Activated CD8-positive, alpha-beta memory T cell treated with anti-CD3 and anti-CD28 coated beads for 36 hours (primary cell): ENCODE measurements around the gene CAMK1D. TPM values are rescaled to one million over a fixed set of nuclear protein-coding genes. Genes with fewer than 3 reads are reported as not detected.
"Not testable (repeated sequence)": the region's sequence is repeated elsewhere in the genome, so short reads cannot be mapped to it uniquely, and the experiment has no call there.

Experiments used
- CTCF ChIA-PET: fragments of 350-600 bp; sonication (Branson Sonifier 250); formaldehyde crosslinking; loops from one replicate; lab custom pipeline; 2021; ENCODE audit warnings: antibody characterized with exemption; lab: Charles Lee
- POLR2A ChIA-PET: fragments of 350-600 bp; sonication (Branson Sonifier 250); formaldehyde crosslinking; loops from one replicate; lab custom pipeline; 2021; ENCODE audit warnings: antibody characterized with exemption; lab: Charles Lee
- total RNA-seq, 2 experiments: library from RNA; stranded (reverse); gene quantifications; one replicate each; pipeline ENCODE4 v1.2.3, GENCODE V29; 2021

The CAMK1D gene
- total RNA-seq, 2 experiments from 2014 or later: 8.7 to 11.4 TPM

DNA sequence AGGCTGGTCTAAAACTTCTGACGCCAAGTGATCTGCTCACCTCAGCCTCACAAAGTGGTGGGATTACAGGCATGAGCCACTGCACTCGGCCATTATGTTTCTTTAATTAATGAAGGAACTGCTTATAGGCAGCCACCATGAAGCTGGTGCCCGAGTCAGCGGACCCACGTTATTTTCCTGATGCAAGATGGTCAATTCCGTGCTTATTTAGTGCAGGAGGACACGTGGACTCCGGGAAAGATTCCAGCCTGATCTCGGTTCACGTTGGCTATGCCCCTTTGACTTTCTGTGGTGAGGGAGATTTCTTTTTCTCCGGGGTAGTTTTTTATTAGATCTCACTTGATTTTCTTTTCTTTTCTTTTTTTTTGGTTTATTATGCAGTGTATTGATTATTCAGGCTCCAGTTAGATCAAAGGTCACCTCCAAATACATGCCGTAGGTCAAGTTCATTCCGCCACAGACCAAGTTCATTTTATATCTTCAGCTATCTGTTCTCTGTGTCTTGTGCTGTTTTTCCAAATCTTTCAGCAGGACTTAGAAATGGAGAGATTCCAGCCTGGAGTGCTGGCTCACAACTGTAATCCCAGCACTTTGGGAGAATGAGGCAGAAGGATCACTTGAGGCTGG lies 8.3 kb downstream of the CAMK1D start:
- ChIA-PET CTCF (no interaction called here), POLR2A (interaction anchor here (0.6 kb wide), 1 partner anchor 75 kb away, joined by 4 read pairs; no protein-coding TSS in a partner anchor)

DNA sequence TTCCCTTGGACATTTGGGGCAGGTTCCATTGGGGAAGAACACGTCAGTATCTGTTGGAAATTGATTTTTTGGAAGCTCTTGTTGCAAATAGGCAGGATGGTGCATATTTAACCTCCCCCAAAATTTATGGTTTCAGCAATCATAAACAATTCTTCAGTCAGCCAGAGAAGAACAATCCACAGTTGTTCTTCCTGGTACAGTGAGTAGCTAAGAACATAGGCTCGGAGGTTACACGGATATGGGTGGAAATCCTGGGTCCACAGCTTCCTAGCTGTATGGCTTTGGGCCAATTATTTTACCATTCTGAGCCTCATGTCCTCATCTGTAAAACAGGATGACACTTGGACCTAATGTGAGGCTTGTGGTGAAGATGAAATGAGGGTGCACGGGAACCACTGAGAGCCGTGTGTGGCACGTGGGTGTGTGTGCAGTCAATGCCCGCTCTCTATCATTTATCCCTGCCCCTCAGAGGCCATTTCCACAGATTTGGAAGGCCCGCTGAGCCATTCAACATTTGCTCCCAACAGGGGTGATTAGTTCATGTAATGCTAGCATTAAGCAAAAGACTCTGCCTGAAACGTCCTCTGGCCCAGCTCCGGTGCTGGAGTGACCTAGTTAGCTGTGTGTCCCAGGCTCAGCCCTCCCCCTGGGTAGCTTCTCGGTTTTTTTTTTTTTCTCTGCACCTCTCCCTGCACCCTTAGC lies 9.7 kb downstream of the CAMK1D start:
- ChIA-PET POLR2A (interaction anchor here (0.6 kb wide), 1 partner anchor 364 kb away, joined by 6 read pairs; no protein-coding TSS in a partner anchor), CTCF (interaction anchor here (0.6 to 0.8 kb wide), 3 partner anchors 9 to 1649 kb away, joined by 3 to 4 read pairs (median 3); no protein-coding TSS in a partner anchor)

DNA sequence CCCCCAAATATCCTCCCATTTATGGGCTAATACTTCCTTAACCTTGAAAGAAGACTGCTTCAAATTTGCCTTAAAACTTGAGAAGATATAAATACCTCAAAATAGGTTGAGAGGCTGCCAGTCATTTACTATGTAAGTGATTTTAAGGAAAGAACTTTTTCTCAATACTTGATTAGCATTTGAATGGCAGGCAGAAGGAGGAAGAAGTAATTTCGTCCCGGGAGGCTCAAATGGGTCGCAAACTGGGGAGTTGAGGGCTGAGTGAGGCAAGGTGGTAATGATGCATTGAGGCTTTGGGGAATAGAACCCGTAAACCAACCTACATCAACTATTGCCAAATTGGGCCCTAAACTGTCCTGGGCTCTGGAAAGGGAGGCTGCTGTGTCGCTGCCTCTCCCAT lies 11.1 kb downstream of the CAMK1D start:
- ChIA-PET POLR2A (no interaction called here), CTCF (interaction anchor here (0.7 kb wide), 1 partner anchor 297 kb away, joined by 3 read pairs; no protein-coding TSS in a partner anchor)

DNA sequence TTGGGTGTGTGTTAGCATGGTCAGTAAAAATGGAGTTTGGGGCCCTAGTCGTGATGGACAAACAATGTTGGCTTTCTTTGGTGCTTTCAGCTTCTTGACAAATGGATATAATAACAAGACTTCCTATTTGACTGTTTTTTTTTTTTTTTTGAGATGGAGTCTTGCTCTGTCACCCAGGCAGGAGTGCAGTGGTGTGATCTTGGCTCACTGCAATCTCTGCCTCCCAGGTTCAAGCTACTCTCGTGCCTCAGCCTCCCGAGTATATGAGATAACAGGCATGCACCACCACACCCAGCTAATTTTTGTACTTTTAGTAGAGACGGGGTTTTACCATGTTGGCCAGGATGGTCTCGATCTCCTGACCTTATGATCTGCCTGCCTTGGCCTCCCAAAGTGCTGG lies 11.8 kb downstream of the CAMK1D start:
- POLR2A ChIA-PET: not testable (repeated sequence)
- CTCF ChIA-PET: interaction anchor here (0.7 kb wide), 1 partner anchor 296 kb away, joined by 3 read pairs; no protein-coding TSS in a partner anchor

DNA sequence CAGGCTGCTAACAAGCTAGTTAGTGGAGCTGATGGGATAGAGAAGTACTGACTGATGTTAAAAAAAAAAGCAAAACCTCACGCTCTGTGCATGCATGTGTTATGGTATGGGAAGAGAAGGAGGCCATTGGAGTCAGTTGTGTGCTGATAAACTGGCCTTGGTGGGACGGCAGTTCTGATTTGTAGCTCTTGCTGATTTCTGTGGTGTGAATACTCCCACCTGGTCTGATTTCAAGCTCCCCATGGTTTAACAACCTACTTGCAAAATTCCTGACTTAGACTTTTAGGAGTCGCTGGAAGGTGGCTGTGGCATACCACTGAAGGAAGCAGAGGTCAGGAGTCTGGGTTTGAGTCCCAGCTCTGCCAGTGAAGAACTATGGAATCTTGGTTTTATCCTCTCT lies 15.2 kb downstream of the CAMK1D start:
- ChIA-PET CTCF (interaction anchor here (0.7 to 1.5 kb wide), 4 partner anchors 55 to 346 kb away, joined by 3 to 4 read pairs (median 4); no protein-coding TSS in a partner anchor), POLR2A (no interaction called here)

DNA sequence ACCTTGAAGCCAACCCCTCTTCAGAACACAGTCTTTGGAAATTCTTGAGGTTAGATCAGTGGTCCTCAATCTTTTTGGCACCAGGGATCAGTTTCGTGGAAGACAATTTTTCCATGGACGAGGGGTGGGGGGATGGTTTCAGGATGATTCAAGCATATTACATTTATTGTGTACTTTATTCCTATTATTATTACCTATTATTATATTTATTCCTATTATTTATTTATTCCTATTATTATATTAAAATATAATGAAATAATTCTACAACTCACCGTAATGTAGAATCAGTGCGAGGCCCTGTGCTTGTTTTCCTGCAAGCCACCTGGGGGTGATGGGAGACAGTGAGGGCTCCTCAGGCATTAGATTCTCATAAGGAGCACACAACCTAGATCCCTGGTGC lies 17.9 kb downstream of the CAMK1D start:
- ChIA-PET CTCF (no interaction called here), POLR2A (no interaction called here)

DNA sequence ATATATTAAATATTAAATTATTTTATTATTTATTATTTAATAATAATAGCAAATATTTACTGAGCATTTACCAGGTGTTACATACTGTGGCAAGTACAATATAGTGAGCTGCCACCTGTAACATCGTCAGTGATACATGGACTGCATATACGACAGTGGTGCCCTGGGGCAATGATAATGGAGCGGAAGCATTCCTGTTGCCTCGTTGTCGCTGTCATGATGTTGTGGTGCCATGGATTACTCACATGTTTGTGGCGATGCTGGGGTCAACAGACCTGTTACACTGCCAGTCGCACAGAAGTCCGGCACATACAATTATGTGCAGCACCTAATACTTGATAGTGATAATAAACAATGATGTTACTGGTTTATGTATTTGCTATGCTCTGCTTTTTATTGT lies 20.6 kb downstream of the CAMK1D start:
- ChIA-PET POLR2A (no interaction called here), CTCF (interaction anchor here (1.4 kb wide), 1 partner anchor 48 kb away, joined by 4 read pairs; no protein-coding TSS in a partner anchor)

DNA sequence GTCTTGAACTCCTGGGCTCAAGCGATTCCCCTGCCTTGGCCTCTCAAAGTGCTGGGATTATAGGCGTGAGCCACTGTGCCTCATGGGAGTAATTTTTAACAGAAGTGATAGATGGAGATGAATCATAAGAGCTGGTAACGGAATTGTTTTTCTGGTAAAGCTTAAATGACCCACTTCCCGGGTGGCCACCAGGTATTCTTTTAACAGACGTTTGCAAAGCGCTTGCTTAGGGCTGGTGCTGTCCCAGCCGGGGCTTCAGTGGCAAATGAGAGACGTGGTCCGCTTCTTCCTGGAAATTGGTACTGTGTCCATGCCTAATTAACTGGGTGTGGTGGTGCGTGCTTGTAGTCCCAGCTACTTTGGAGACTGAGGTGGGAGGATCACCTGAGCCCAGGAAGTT lies 23.5 kb downstream of the CAMK1D start:
- CTCF ChIA-PET: no interaction called here
- POLR2A ChIA-PET: no interaction called here

DNA sequence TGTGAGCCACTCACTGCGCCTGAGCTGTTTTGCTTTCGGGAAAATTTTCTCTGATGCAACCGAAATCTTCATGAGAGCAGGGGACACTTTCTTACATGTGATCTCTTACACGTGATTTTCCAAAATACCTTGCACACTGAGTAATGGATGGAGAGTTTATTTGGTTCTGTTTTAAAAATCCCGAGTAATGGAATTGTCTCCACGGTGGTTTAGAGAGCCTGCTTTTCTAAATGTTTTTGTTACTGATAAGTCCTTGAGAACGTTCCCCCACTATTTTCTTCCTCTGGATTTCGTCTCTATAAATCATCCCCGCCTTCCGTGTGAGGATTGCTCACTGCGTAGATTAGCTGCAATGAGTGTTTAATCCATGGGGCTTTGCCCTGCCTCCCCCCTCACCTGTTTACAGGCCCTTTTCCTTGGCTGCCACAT lies 25.7 kb downstream of the CAMK1D start:
- ChIA-PET POLR2A (no interaction called here), CTCF (no interaction called here)

DNA sequence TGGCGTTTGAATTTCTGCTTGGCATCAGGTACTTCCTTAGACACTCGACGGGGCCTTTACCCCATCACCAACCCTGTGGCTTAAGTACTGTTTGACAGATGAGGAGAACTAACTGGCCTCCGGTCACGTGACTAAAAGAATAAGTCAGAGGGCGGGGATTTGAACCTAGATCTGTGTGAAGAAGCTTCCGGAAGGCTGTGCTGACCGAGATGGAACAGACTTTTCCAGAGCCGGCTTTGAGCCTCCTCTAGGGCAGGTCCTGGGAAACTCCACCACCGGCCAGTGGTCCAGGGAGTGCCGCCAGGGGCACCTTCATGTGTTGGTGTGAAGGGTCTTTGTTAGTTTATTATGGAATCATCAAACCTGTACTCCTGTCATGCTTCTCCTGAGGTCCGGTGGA lies 26.9 kb downstream of the CAMK1D start:
- CTCF ChIA-PET: no interaction called here
- POLR2A ChIA-PET: no interaction called here

DNA sequence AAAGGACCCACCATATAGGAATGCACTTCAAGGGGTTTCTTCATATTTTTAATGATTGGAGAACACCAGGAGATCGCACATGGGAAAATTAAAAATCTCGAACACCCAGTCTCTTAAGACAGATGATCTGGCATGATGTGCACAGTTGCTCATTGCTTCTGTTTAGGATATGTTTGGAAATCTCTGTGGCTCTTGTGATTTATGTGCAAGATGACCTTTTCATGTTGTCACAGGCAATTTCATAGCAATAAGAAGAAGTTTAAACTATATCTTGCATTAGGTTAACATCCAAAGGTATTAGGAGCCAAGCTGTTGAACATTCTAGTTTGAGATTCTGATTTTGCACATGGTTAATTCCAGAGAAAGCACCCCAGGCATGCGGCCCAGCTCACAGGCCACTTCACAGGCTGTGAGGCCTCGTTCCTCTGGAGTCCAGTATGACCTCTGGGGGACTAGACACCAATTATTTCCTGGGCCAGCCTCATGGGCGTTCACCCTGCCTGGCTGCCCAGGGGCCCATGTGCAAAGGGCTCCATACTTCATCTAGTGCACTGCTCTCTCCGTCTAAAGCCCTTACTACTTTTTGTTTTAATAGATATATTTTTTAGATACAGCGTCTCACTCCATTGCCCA lies 28.4 kb downstream of the CAMK1D start:
- POLR2A ChIA-PET: no interaction called here
- CTCF ChIA-PET: no interaction called here

DNA sequence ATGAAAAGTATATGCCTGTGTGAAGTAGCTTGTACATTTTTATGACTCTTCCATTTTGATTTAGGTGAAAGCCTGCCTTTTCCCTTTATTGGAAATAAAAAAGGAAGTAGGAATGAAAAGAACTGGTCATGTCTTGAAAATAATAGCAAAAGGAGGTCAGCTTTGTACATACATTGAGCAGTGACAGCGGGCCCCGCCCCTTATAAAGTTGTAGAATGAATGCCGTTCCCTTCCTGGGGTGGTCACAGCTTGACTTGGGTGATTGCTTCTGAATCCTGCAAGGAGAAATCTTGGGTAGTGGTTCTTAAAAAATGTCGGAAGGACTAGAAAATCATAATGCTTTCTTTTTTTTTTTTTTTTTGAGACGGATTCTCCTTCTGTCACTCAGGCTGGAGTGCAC lies 31.7 kb downstream of the CAMK1D start:
- ChIA-PET POLR2A (interaction anchor here (0.5 to 0.7 kb wide), 4 partner anchors 10 to 418 kb away, joined by 4 to 9 read pairs (median 6); no protein-coding TSS in a partner anchor), CTCF (no interaction called here)

DNA sequence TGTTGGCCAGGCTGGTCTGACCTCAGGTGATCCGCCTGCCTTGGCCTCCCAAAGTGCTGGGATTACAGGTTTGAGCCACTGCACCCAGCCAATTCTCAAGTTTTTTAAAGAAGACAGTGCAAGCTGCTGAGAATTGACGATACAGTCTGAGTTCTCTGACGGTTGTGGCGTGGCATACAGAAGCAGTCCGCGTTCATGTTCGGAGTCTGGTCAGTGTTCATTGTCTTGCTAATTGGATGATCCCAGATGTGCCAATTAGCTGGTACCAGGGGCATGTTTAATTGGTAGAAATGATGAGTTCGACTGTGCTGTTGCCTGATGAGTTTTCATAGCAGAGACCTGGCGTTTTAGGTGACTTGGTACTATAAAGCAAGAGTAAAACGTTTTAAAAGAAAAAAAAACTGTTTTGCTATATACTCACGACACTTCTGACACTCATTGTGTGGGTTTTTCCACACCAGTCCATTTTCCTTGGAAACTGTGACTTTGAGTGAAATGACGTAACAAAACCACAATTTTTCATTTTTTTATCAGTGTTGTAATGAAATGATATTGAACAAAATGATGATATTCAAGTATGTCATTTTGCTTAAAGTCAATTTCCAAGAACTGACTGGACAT lies 32.3 kb downstream of the CAMK1D start:
- ChIA-PET CTCF (interaction anchor here (1.0 to 1.1 kb wide), 2 partner anchors 23 to 36 kb away, joined by 3 read pairs; no protein-coding TSS in a partner anchor), POLR2A (interaction anchor here (0.5 kb wide), 1 partner anchor 416 kb away, joined by 4 read pairs; no protein-coding TSS in a partner anchor)

DNA sequence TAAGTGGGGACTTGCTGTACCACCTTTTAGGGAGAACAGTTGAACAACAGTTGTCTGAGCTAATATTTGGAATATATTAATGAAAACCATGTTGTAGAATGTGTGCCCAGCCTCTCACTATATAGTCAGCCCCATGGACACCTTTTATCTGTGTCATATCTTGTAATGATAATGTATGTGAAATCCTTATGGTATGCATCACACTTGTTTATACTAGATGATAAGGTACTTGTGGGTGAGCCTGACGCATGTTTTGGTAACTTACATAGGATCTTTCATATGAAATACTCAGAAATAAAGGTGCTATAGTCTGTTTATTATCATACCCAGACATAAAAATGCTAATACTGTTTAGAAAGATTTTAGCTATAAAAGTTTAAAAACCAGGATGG lies 32.8 kb downstream of the CAMK1D start:
- POLR2A ChIA-PET: interaction anchor here (1.0 kb wide), 1 partner anchor 16 kb away, joined by 3 read pairs; no protein-coding TSS in a partner anchor
- CTCF ChIA-PET: interaction anchor here (1.0 to 1.1 kb wide), 2 partner anchors 22 to 35 kb away, joined by 3 read pairs; no protein-coding TSS in a partner anchor

DNA sequence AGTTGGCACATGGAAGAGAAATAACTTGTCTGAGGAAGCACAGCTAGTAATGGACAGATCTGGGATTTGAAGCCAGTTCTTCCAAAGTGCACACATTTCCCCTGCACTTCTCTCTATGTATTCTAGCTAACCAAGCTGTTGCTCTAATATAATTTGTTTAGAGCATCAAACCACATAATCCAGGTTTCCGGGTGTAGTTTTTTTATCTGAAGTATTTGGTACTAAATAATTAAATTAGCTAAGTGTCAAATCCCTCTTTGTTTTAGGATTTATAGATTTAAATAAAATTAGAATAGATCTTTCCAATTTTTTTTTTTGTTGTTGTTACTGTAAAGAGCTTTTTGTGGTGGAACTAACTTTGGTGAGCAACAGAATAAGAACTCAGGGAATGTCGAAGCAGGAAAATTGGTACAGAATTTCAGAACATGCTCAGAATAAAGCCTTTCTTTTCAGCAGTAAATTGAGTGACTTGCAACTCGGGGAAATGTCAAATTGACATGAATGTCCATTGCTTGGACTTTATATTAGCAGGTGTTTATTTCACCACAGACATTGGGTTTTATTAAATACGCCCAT lies 33.7 kb downstream of the CAMK1D start:
- POLR2A ChIA-PET: interaction anchor here (0.6 to 1.0 kb wide), 2 partner anchors 17 to 36 kb away, joined by 3 to 5 read pairs; no protein-coding TSS in a partner anchor

DNA sequence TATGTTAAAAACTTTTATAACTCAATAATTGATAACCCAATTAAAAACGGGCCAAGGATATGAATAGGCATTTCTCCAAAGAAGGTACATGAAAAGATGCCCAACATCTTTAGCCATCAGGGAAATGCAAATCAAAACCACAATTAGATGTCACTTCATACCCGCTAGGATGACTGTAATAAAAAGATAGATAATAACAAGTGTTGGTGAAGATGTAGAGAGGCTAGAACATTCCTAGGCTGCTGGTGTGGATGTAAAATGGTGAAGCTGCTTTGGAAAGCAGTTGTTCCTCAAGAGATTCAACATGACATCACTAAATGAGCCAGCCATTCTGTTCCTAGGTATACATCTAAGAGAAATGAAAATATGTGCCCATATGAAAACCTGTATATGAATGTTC lies 35.6 kb downstream of the CAMK1D start:
- ChIA-PET POLR2A (no interaction called here), CTCF (no interaction called here)

More for the DNA sequence above, 33.7 kb downstream of the CAMK1D start:
- CTCF ChIA-PET: interaction anchor here (1.0 kb wide), 1 partner anchor 21 kb away, joined by 3 read pairs; no protein-coding TSS in a partner anchor

DNA sequence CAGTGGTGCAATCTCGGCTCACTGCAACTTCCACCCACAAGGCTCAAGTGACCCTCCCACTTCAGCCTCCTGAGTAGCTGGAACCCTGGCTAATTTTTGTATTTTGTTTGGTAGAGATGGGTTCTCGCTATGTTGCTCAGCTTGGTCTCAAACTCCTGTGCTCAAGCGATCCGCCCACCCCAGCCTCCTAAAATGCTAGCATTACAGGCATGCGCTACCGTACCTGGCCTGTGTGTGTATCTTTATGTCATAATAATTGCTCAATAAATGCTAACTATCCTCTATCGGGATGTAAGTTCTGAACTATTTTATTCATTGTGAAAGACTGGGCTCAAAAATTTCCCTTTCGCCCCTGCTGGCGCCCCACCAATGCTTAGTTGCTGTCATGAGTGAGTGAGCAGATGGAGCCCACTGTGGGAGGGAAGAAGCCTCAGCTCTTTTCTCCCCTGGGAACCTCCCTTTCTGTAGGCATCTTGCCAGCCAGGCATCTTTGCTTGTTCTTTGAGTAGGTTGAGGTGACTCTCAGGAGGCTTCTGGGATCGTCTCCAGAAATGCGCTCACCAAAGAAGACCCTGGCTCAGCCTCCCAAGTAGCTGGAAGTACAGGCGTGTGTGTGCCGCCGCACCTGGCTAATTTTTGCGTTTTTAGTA lies 38.3 kb downstream of the CAMK1D start:
- POLR2A ChIA-PET: no interaction called here
- CTCF ChIA-PET: no interaction called here

DNA sequence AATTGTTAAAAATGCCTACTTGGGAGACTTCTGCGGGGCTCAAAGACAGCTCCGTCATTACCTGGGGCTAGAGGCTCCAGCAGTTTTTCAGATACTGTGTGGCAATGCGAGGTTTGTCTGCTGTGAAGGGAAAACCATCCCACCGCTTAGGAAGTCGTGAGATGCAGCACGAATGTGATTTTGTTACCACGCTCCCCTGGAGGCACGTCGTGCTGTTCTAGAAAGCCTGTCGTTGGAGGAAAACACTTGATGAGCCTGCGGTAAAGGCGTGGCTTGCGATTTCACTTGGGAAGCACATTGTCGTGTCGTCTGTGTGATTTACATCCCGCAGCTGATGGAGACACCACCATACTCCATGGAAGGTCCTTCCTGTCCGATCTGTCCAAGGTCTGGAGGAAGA lies 39.3 kb downstream of the CAMK1D start:
- POLR2A ChIA-PET: no interaction called here
- CTCF ChIA-PET: no interaction called here
